Bronchial epithelial cell (primary cell): Measurements from ENCODE around the gene RANBP2. TPM values are rescaled to one million over a fixed set of nuclear protein-coding genes. Genes with fewer than 3 reads are reported as not detected.

ENCODE experiments used
- DNase-seq: peaks from one replicate; pipeline ENCODE4 v3.0.0-alpha.2; 2010; ENCODE audit warnings: low read depth
- FAIRE-seq: peaks from 2 replicates; lab custom pipeline; 2011; peaks lifted over from hg19 to GRCh38; lab: Jason Lieb, UNC
- H3K27me3 ChIP-seq: 2 replicates; pipeline ENCODE4 v1.5.1; 2011; ENCODE audit warnings: low read length; ENCODE audit not compliant: control insufficient read depth, insufficient read depth
- H3K36me3 ChIP-seq: 2 replicates; pipeline ENCODE4 v1.5.1; 2011; ENCODE audit warnings: low read length; ENCODE audit not compliant: control insufficient read depth, insufficient read depth
- H3K4me3 ChIP-seq: 2 replicates; pipeline ENCODE4 v1.5.1; 2011; ENCODE audit warnings: mild to moderate bottlenecking, low read depth, low read length, control low read depth
- CTCF ChIP-seq: IDR thresholded peaks from 2 replicates; pipeline ENCODE4 v1.5.1; 2011; ENCODE audit warnings: mild to moderate bottlenecking, moderate library complexity, low read length, control low read depth, inconsistent platforms; ENCODE audit not compliant: insufficient read depth, severe bottlenecking
- total RNA-seq: library from RNA; depleted of rRNA; stranded (reverse); fragments of >200 nt; gene quantifications from 2 replicates; pipeline ENCODE4 v1.2.1, GENCODE V29; 2014

The RANBP2 gene
- total RNA-seq, 1 donor from 2014 or later: 48.7 TPM

DNA sequence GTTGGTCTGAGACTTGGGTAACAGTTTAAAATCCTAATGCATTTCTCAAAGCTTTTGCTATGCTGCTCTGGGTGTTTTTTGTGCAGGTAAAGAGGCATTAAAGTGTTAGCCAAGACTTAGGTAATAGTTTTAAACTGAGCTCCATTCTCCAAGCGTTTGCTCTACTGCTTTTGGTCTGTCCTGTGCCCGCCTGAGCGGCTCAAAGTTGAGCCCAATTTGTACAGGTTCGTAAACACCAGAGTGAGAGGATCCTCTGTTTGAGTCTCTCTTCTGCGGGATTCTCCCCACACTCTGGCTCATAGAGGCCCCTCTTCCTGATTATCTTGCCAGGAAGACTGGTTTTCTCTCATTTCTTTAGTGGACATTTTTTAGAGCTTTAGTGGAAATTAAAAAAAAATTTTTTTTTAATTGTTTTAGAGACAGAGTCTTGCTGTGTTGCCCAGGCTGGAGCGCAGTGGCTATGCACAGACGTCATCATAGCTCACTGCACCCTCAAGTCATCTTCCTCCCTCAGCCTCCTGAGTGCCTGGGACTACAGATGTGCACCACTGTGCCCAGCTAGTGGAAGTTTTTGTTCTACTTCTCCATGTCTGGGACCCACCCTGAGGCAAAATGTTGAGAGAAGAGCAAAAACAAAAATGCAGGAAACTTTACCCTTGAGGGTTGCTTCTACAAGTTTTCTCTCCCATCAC is 83.9 kb downstream of the RANBP2 start:
- Histone ChIP-seq H3K27me3 (no peaks in the 10 kb centered on the region), H3K36me3 (no peaks in the 10 kb centered on the region), H3K4me3 (no peak overlapping the region)
- no peak for DNase-seq
- TF ChIP-seq CTCF: no peak
- no peak for FAIRE-seq

DNA sequence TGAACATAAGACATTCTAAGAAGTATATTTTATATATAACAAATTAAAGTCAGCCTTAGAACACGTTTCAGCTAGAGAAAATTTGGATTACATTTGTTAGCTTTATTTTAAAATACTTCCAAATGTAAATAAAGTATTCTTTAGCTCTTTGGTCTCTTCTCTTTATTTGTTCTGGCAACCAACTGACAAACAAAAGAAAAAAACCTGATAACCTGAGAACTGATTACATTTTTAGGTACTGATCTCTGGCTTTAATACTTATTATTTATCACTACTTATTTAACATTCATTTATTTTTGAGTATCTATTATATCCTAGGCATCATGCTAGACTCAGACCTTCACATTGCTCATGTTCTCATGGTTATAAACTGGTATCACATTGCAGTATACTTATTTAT is 85.8 kb downstream of the RANBP2 start:
- Histone ChIP-seq H3K4me3 (no peak overlapping the region), H3K27me3 (no peaks in the 10 kb centered on the region), H3K36me3 (no peaks in the 10 kb centered on the region)
- TF ChIP-seq CTCF: no peak
- no peak for FAIRE-seq
- no peak for DNase-seq

- FAIRE-seq: no peak
- no peak for TF ChIP-seq CTCF
Measured at GRCh38 chr2:108805782-108806181, 86.5 kb downstream of the RANBP2 start.

DNA sequence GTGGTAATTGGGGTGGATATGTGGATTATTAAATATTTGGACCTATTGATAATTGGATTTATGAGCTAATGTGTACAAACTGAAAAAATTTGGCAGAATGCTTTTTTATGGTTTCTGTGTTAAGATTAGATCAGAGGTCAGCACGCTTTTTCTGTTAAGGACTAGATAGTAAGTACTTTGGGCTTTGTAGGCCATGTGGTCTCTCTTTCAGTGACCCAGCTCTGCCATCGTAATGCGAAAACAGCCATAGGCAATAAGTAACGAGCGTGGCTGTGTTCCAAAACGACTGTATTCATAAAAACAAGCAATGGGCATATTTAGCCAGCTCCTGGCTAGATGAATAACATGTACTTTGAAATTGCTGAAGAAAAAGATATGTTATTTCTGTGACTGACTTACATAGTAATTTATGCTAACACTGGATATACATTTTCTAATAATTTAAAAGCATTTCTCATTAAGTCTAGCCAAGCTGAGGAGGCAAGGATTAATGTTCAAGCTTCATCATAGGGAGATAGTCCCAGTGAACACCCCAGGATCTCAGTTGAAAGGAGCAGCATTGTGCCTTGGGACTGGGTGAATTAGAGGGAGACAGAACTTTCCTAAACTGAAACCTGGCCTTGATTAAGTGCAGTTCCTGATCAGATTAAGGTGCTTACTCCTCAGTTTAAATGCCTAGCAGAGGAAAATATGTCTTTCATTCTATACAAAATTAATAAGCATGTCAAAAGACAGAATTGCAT is 87.3 kb downstream of the RANBP2 start:
- FAIRE-seq (no peak), DNase-seq (no peak)
- Histone ChIP-seq H3K27me3 (no peaks in the 10 kb centered on the region), H3K36me3 (no peaks in the 10 kb centered on the region), H3K4me3 (no peak overlapping the region)
- no peak for TF ChIP-seq CTCF

More at GRCh38 chr2:108805782-108806181, 86.5 kb downstream of the RANBP2 start:
- H3K27me3 ChIP-seq: no peaks in the 10 kb centered on the region
- no peak for DNase-seq
- H3K4me3 ChIP-seq: no peak overlapping the region
- no peaks in the 10 kb centered on the region for H3K36me3 ChIP-seq

DNA sequence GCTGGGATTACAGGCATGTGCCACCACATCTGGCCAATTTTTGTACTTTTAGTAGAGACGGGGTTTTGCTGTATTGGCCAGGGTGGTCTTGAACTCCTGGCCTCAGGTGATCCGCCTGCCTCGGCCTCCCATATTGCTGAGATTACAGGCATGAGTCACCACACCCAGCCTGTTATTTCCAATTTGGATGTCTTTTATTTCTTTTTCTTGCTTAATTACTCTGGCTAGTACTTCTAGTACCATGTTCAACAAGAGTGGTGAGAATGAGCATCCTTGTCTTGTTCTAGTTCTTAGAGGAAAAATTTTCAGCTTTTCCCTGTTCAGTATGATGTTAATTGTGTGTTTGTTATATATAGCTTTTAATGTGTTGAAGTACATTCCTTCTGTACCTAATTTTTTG is 90.7 kb downstream of the RANBP2 start:
- Histone ChIP-seq H3K36me3 (no peaks in the 10 kb centered on the region), H3K27me3 (no peaks in the 10 kb centered on the region), H3K4me3 (no peak overlapping the region)
- no peak for FAIRE-seq
- DNase-seq: no peak
- TF ChIP-seq CTCF: no peak
